Esophagus muscularis mucosa (tissue), 4 donors: ENCODE data around the gene HHIP.

ENCODE experiments used
- CTCF ChIP-seq, 3 experiments: fragments of 200-600 bp in 2 of 3; fragments of 450-650 bp in 1 of 3; sonication (generic) in 2 of 3; IDR thresholded peaks; one replicate each; pipeline ENCODE4 v1.5.1; 2017 to 2019; ENCODE audit warnings: antibody characterized with exemption in 3 of 3, mild to moderate bottlenecking in 2 of 3, moderate library complexity in 1 of 3
- EP300 ChIP-seq: sonication (generic); formaldehyde crosslinking; IDR thresholded peaks from one replicate; pipeline ENCODE4 v1.6.1; 2017; ENCODE audit warnings: antibody characterized with exemption
- POLR2A ChIP-seq: fragments of 450-650 bp; IDR thresholded peaks from one replicate; pipeline ENCODE4 v1.6.1; 2017; ENCODE audit warnings: antibody characterized with exemption, moderate library complexity, mild to moderate bottlenecking, low read depth
- POLR2AphosphoS5 ChIP-seq, 2 donors: sonication (generic); formaldehyde crosslinking; IDR thresholded peaks; one replicate each; pipeline ENCODE4 v1.6.1; 2017; ENCODE audit warnings: antibody characterized with exemption in 2 of 2

DNA sequence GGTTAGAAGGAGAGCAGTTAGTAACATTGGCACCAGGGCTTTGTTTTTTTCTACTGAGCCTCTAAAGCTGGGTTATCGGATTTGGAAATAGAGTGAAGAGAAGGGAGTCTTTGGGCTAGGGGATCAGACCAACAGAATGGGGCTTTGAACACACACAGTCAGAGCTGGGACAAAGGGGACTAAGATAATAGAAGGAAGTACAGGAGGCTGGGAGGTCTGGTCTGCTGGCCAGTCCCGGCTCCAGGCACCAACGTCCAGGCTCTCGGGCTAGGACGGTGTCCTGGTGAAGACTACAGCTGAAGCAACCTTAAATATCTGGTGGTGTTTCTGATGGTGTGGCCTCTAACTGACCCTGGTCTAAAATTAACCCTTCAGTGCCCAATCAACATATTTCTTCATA lies 57.5 kb downstream of the HHIP start:
- TF ChIP-seq CTCF (IDR thresholded peaks at IDR 0.05): no peak
- TF ChIP-seq EP300: no peak
- no peak for TF ChIP-seq POLR2AphosphoS5 (IDR thresholded peaks at IDR 0.05)
- no peak for TF ChIP-seq POLR2A
